A204.1 (cell line): ENCODE data around the gene PDILT.
"Not testable (repeated sequence)": the region's sequence is repeated elsewhere in the genome, so short reads cannot be mapped to it uniquely, and the experiment has no call there.

Experiments used
- FAIRE-seq: peaks from 2 replicates; lab custom pipeline; 2012; peaks lifted over from hg19 to GRCh38; lab: Jason Lieb, UNC

Gene PDILT

GRCh38 chr16:20321051-20321450 is 83.5 kb downstream of the PDILT start:
- not testable (repeated sequence) for FAIRE-seq

DNA sequence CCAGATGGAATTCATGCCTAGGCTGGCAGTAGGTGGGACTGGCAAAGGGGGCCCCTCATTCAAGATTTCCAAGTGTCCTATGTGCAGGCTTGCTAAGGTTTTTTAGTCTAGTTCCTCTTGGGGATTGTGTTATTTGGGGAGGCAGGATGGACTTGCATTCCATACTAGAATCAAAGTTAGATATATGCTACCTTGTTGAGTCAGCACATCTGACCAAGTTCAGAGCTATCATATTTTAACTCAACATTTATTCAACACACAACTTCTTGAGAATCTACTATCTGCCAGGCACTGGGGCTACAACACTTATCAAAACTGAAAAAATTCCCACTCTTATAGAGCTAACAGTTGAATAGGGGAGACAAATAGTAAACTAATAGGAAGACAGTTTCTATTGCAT is 83.9 kb downstream of the PDILT start:
- no peak for FAIRE-seq

DNA sequence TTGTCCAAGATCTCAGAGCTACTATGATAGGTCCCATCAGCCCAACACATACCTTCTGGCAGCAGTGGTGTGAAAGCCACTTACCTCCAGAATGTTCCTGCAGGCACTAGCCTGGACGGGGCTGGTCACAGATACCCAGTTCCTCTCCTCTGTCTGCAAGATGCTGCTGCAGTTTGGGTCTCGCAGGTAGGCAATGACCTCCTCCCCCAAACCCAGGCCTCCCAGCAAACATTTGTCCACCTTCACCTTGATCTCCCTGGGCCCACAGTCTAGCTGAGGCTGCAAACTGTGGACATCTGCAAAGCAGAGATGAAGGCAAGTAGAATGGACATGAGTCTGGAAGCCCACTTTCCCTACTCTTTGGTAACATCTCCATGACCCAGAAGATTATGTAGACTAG is 84.4 kb downstream of the PDILT start:
- FAIRE-seq, result no peak

- no peak for FAIRE-seq
Measured at GRCh38 chr16:20319406-20319805, 85.1 kb downstream of the PDILT start.

DNA sequence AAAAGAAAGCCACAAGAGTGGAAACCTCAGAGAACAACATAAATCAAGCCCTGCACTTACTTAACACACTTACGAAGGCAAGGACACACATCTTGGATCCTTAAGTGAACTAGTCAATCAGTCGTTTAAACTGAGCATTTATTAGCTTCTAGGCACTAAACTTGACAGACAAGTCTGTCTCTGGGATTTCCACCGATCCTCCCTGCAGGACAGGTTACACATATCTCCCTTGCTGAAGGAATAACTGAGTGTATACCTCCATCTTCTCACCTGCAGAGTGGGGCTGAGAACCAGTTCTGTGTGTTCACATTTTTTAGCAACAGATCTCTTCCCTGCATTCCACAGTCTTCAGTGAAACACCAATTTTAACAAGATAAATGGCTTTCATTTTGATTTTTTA is 86.1 kb downstream of the PDILT start:
- FAIRE-seq, result no peak

DNA sequence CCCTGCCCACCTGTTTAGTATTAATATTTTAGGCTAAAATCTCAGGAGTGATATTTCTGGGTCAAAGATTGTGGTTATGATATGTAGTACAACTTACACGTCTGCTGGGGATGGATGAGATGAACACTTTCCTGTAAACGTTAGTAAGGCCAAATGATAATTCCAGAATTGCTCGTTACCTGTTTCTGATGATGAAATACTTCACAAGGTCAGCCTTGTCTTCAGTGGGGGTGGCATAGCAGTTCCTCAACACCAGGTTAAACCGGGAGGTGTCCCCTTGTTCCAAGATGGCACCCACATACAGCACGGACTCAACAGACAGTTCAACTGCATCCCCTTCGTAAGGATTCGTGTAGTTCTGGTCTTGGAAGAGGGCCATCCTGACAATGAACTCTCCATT is 86.5 kb downstream of the PDILT start:
- FAIRE-seq, result no peak

- FAIRE-seq, result no peak
Measured at GRCh38 chr16:20317117-20317516, 87.4 kb downstream of the PDILT start.

GRCh38 chr16:20316715-20317114 is 87.8 kb downstream of the PDILT start:
- no peak for FAIRE-seq

- FAIRE-seq, result no peak
Measured at GRCh38 chr16:20315764-20316163, 88.8 kb downstream of the PDILT start.

- no peak for FAIRE-seq
Measured at GRCh38 chr16:20314575-20314974, 90.0 kb downstream of the PDILT start.

DNA sequence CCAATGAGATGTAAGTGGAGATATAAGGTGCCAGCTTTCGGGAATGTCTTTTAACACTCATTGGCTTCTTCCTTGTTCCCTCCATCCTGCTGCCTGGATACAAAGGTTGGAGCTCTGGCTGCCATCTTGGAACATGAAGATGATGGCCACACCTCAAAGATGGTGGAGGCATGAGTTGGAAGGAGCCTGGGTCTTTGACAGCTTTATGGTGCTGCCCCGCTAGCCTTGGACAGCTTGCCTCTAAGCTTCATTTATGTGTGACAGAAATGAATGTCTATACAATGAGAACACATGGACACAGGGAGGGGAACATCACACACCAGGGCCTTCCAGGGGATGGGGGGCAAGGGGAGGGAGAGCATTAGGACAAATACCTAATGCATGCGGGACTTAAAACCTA is 90.8 kb downstream of the PDILT start:
- no peak for FAIRE-seq

GRCh38 chr16:20312536-20313095 is 91.9 kb downstream of the PDILT start:
- FAIRE-seq, result not testable (repeated sequence)

- no peak for FAIRE-seq
Measured at GRCh38 chr16:20311548-20311947, 93.0 kb downstream of the PDILT start.

DNA sequence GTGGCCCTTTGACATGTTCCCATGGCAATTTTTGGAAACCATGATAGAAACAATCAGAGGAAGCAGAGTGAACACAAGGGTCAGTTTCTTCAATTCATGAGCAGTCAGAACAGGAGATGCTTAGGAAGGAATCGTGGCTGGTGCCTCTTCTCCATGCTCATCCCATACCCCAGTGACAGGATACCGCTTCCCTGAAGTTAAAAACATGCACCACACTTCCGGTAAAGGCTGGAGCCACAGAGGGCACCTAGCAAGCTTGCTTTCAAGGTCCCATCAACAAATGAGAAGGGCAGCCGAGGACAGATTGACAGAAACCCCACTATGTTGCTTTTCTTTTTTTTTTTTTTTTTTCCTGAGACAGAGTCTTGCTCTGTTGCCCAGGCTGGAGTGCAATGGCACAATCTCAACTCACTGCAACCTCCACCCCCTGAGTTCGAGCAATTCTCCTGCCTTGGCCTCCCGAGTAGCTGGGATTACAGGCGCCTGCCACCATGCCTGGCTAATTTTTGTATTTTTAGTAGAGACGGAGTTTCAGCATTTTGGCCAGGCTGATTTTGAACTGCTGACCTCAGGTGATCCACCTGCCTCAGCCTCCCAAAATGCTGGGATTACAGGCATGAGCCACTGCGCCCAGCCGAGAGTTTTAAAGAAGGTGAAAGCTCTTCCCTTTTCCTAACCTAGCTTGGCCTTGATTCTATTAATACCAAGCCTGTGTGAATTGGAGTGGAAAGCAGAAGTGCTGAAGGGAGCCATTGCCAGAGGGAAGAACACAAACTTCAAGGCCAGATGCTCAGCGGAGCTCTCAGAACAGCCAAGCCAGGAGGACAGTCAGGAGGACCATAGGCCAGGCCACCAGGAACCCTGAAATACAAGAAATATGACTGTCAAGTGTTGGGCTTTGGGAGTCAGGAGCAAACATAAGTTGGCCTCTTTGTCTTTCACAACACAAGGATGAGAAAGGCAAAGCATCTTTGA is 93.8 kb downstream of the PDILT start:
- FAIRE-seq, result no peak

- no peak for FAIRE-seq
Measured at GRCh38 chr16:20309786-20310185, 94.8 kb downstream of the PDILT start.
